HG03064 (cell line): ENCODE measurements around the gene PRR30.

Experiments
- ATAC-seq: cut with Tn5 transposase; IDR thresholded peaks from one replicate; pipeline ENCODE4 v1.9.1; 2021; ENCODE audit warnings: low read depth; ENCODE audit not compliant: unreplicated experiment

PRR30 gene

GRCh38 chr2:27155069-27155520, 15.9 kb upstream of the PRR30 start:
- no peak for ATAC-seq

GRCh38 chr2:27154488-27154887, 15.3 kb upstream of the PRR30 start:
- ATAC-seq = no peak

DNA sequence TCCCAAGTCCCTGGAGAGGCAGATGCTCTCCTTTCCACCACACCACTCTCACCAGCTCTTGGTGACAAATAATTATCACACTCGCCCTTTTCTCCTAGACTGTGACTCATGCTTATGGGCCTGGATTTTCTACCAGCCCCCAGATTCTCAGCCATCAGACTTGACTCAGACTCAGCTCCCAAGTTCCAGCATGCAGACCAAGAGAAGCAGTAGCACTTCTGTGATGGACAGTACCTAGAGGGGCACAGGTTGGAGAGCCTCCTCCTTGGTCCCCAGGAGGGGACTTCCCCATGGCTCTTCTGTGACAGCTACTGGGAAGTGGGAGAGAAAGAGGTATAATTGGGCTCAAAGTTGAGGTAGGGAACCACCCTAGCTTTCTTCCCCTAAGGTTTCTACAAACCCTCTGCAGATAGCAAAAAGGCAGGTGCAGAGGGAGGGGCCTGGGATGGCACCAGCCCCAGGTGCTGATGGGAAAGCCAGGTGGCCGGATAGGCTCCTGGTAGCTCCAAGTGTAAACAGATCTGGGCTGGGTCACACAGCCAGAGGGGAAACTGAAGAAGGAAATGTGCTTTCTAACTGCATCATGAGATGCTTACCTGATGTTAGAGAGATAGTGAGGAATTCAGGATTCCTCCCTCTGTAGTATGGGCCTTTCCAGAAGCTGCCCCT, 13.7 kb upstream of the PRR30 start:
- ATAC-seq = no peak

- ATAC-seq = no peak
These were observed 13.0 kb upstream of the PRR30 start for GRCh38 chr2:27152102-27152795.

DNA sequence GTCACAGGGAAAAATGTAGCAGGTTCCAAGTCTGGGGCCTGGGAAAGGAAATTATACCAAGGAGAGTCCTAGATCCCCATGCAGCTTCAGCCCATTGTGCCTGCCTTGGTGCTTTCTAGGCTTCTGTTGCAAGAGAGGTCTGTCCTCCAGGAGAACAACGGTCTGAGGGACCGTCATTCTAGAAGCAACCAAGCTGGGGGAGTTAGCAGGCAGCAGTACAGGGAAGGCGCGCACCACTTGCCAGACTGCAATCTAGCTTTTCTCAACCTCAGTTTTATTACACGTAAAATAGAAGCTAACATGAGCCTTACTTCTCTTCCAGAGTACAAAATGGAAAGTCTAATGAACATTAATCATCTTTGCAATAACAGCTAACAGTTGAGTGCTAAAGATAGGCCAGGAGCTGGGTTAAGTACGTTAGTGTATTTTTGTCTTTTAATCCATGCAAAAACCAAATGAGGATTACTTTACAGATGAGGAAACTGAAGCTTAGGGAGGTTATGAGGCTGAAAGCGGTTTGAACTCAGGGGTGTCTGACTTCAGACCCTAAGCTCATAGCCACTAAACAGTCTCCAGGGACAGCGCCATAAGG, 11.5 kb upstream of the PRR30 start:
- no peak for ATAC-seq

GRCh38 chr2:27149570-27150405, 10.6 kb upstream of the PRR30 start:
- no peak for ATAC-seq

DNA sequence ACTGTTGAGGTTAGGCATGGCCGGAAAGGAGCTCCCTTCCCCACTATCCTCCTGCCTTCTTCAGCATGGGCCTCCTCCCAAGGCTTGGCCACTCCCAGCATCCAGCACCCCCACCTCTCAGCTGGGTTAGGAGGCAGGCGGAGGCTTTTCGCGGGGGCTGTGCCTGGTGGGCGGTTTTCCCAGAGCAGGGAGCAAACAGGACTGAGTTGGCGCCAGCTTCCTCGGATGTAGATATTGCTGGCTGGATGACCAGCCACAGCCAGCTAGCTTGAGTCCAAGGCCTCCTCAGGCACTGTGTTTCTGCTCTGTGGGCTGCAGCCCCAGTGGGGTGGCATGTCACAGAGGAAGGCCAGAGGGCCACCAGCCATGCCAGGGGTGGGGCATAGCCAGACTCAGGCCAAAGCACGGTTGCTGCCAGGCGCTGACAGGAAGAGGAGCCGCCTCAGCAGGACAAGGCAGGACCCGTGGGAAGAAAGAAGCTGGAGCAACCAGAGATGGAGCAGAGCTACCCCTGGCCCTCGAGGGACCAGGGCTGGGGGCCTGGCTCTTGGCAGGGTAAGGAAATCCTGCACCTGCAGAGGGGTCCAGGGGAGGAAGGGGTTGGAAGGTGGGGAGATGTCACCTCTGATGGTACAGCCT, 9.7 kb upstream of the PRR30 start, which contains the start of gene TCF23:
TSS of gene TCF23 (plus strand) at position 204 of the 639 bp plus-strand sequence. CDS start at position 334, 130 bp downstream.
- ATAC-seq = no peak

DNA sequence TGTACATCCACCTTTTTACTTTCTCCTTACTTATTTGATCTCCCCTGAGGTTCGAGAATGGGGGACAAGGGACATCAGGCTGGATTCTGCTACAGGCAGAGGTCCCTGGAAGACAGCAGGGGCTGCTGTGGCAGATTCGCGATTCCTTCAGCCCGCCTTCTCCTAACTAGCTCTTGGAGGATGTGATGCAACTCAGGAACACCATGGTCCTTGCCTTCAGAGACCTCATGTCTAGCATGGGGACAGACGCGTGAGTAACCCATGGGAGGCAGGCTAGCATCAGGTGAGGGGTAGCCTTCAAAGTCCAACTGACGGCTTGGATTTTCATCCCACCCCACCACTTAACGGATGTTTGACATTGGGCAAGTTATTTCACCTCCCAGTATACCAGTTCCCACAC, 8.7 kb upstream of the PRR30 start:
- ATAC-seq = no peak

- no peak for ATAC-seq
These were observed 6.5 kb upstream of the PRR30 start for GRCh38 chr2:27145682-27146081.

- no peak for ATAC-seq
These were observed 4.1 kb upstream of the PRR30 start for GRCh38 chr2:27143285-27143684.

- no peak for ATAC-seq
These were observed 1.1 kb downstream of the PRR30 start for GRCh38 chr2:27138111-27138510.

DNA sequence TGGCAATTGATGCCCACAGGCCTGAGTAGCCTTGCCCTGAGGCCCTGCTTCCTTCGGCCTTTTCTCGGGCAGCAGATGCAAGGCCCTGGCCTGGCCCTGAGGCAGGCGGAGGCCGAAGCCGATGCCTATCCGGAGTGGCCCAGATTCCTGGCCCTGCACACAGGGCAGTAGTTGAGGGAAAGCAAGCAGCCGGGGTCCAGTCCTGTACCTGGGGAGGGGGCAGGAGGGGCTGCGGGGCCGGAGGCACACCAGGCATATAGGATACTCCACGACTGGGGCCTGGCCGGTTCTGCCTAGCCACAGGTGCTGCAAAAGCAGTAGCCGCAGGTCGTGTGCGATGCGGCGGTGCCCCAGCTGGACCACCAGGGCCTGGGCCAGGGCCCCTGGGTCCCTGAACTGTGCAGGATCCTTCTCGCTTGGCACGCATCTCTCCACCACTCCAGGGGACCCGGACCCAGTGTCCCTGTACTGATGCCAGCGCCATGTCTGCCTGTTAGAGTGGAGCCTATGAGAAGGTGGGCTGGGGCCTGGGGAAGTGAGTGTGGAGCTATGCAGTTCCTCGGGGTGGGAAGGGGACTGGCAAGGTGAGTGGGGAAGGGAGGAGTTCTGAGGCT, 1.8 kb downstream of the PRR30 start:
- no peak for ATAC-seq

DNA sequence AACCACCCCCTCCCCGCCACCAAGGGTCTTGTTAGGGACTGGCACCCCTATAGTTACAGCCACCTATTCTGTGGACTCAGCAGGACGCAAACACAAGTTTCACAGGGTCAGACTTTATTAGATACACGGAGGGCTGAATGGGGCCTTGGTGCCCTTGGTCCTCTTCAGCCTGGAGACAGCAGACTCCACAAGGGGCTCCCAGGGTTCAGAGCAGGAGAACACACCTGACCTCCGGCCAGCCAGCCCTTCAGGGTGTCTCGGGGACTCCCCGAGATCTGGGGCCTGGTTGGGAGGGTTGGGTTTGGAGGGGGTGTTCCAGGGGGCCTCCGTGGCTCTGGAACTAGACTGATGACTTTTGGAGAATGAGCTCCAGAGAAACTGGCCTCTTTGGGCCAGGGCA, 2.5 kb downstream of the PRR30 start:
- ATAC-seq = no peak

GRCh38 chr2:27135478-27135955, 3.7 kb downstream of the PRR30 start:
- no peak for ATAC-seq

DNA sequence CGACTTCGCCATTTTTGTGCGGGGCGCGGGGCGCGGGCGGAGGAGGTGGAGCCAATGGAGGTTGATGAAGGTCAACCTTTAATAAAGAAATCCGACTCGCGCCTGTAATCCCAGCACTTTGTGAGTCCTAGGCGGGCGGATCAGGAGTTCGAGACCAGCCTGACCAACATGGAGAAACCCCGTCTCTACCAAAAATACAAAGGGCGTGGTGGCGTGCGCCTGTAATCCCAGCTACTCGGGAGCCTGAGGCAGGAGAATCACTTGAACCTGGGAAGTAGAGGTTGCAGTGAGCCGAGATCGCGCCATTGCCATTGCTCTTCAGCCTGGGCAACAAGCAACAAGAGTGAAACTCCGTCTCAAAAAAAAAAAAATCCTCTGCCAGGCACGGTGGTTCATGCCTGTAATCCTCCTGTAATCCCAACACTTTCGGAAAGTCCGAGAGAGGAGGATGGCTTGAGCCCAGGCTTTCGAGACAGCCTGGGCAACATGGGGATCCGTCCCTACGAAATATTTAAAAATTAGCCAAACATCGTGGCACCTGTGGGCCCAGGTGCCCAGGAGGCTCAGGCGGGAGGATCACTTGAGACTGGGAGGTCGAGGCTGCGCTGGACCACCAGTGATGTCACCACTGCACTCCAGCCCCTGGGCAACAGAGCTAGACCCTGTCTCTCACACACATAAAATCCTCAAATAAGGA, 4.3 kb downstream of the PRR30 start:
- ATAC-seq = no peak

GRCh38 chr2:27133905-27134780, 5.1 kb downstream of the PRR30 start, which contains the start of gene PREB:
Gene PREB, minus strand, starts transcription at chr2:27134636. Its CDS starts 215 bp downstream, at chr2:27134421.
- ATAC-seq = peak; percentile 78

- ATAC-seq = no peak
These were observed 5.9 kb downstream of the PRR30 start for GRCh38 chr2:27133195-27133875.

DNA sequence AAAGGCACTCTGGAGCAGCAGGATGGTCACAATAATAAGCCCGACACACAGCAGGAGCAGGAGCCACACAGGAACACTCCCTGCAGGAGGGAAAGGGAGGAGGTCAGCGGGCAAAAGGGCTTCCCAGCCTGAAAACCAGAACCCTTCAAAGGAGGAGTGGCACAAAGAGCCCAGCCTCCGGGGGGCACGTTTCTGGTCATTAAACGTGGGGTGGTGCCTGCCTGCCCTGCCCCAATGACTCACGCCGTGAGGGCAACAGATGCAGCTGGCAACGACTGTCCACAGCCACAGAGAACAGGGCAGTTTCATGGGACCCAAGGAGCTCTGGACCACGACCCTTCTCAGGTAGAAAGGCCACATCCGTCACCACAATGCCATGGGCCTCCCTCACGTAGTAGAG, 7.8 kb downstream of the PRR30 start:
- no peak for ATAC-seq
